Choroid plexus epithelial cell (primary cell): ENCODE results near the gene FAM163B.
A peak's percentile ranks its signal among the peaks of the same experiment; 100 is the strongest.

Source experiments
- DNase-seq: peaks from one replicate; pipeline ENCODE4 v3.0.0-alpha.2; 2010; ENCODE audit warnings: low read depth
- H3K4me3 ChIP-seq: 2 replicates; pipeline ENCODE4 v1.5.1; 2011; ENCODE audit warnings: low read depth, mild to moderate bottlenecking, control low read depth, low read length, moderate library complexity
- TF ChIP-seq, protein P1 (sequence below): conservative IDR thresholded peaks from 2 replicates; pipeline ENCODE4 v1.5.1; 2011; ENCODE audit warnings: low read depth, mild to moderate bottlenecking, control low read depth, inconsistent platforms, low read length, moderate library complexity

Gene FAM163B

GRCh38 chr9:133593587-133594253 lies 15.5 kb downstream of the FAM163B start:
- TF ChIP-seq, protein P1, sequence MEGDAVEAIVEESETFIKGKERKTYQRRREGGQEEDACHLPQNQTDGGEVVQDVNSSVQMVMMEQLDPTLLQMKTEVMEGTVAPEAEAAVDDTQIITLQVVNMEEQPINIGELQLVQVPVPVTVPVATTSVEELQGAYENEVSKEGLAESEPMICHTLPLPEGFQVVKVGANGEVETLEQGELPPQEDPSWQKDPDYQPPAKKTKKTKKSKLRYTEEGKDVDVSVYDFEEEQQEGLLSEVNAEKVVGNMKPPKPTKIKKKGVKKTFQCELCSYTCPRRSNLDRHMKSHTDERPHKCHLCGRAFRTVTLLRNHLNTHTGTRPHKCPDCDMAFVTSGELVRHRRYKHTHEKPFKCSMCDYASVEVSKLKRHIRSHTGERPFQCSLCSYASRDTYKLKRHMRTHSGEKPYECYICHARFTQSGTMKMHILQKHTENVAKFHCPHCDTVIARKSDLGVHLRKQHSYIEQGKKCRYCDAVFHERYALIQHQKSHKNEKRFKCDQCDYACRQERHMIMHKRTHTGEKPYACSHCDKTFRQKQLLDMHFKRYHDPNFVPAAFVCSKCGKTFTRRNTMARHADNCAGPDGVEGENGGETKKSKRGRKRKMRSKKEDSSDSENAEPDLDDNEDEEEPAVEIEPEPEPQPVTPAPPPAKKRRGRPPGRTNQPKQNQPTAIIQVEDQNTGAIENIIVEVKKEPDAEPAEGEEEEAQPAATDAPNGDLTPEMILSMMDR: no peak
- no peak for DNase-seq
- H3K4me3 ChIP-seq: no peak overlapping the region

DNA sequence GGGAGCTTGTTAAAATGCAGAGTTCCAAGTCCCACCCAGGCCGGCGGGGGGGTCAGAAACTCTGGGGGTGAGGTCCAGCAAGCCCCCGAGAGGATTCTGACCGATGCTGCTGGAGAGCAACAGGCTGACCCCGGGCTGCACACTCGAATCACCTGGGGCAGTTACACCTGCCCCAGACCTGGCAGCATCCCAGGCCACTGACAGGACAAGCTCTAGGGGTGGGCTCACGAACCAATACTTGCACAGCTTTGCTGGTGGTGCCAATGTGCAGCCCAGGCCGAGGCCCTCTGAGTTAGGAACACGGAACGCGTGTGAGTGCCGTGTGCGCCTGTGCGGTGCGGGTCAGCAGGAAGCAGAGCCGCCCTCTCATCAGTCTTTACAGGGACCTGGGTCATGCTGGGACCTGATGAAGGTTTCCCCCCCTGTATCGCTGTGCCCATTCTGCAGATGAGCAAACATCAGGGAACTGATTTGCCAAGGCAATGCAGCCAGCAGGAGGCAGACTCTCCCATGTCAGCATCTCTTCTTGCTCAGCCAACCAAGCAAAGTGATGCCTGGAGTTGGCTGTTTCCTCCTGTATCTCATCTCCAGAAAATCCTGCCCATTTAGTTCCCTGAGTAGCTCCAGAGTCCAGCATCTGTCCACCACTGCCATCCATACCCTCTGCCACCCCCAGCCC lies 16.3 kb downstream of the FAM163B start:
- TF ChIP-seq, protein P1: peak; percentile 71
- DNase-seq: peak; percentile 49
- no peak overlapping the region for H3K4me3 ChIP-seq

DNA sequence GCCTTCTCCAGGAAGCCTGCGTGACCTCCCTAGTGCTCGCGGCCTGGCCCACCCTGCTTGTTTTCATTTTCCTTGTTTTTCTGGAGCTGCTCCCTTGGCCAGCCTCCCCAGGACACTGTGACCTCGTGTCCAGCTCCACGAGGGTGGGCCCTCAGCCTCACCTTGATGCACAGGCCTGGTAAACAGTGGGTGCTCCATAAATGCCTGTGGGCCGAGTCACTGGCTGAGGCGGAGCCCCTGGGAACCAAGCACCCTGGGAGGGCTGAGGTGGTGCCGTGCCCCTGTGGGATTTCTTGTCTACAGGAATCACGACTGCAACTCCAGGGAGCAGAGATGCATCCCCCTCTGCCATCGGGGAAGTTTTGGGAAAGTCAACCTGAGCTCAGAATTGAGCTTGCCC lies 17.2 kb downstream of the FAM163B start:
- no peak overlapping the region for H3K4me3 ChIP-seq
- DNase-seq: no peak
- TF ChIP-seq, protein P1: no peak

GRCh38 chr9:133591116-133591910 lies 17.9 kb downstream of the FAM163B start:
- TF ChIP-seq, protein P1: no peak
- no peak for DNase-seq
- no peak overlapping the region for H3K4me3 ChIP-seq

- TF ChIP-seq, protein P1: no peak
- no peak overlapping the region for H3K4me3 ChIP-seq
- no peak for DNase-seq
Observed at GRCh38 chr9:133590231-133590855, 18.8 kb downstream of the FAM163B start.

DNA sequence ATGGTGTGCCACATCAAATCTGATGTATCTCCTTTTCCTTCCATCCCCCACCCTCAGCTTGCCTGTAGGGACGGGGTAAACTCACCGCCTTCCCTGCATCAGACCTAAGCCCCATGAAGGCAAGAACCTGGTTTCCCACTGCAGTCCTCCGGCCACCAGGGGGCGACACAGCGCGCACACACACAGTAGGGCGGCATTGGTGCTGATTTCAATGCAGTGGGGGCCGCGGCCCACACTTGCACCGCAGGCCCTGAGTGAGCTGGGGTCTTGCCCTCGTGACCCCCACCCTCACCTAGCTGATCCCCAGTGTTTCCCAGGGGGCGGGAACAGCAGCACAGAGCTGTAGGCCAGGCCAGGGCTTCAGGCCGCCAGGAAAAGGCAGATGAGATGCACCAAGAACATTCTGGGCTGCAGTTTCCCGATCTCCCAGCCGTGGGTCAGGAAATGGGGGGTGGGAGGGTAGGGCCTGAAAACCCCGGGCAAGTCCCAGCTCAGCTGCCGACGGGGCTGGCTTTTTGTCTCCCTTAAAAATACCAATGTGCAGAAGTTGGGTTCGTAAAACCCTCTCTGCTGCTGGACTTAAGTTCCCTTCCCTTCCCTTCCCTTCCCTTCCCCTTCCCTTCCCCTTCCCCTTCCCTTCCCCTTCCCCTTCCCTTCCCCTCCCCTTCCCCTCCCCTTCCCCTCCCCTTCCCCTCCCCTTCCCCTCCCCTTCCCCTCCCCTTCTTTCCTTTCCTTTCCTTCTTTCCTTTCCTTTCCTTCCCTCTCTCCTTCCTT lies 19.5 kb downstream of the FAM163B start:
- no peak for DNase-seq
- H3K4me3 ChIP-seq: no peak overlapping the region
- TF ChIP-seq, protein P1: peak; percentile 58
